Pancreas (tissue), 10 donors: ENCODE results near the gene ELL3. TPM values are rescaled to one million over a fixed set of nuclear protein-coding genes. Genes with fewer than 3 reads are reported as not detected.

Source experiments
- ATAC-seq, 4 donors: fragments of 200-7000 bp; cut with Tn5 transposase; one replicate each; pipeline versions ENCODE4 v1.8.0 to v1.9.1; 2020; ENCODE audit warnings: mild to moderate bottlenecking in 4 of 4, moderate library complexity in 4 of 4
- DNase-seq, 6 donors: peaks; one replicate each; pipeline ENCODE4 v3.0.0-alpha.2; 2020
- FAIRE-seq: peaks from 2 replicates; lab custom pipeline; 2012; peaks lifted over from hg19 to GRCh38; lab: Jason Lieb, UNC
- H3K27ac ChIP-seq, 4 donors: fragments of 200-600 bp; sonication (generic); 1 replicate in 3 of 4; 2 replicates in 1 of 4; pipeline versions ENCODE4 v1.5.0 to v1.8.0; 2020
- H3K27me3 ChIP-seq, 4 donors: fragments of 200-600 bp; one replicate each; pipeline ENCODE4 v1.8.0; 2021
- H3K36me3 ChIP-seq, 3 donors: fragments of 200-600 bp; sonication (generic) in 1 of 3; one replicate each; pipeline versions ENCODE4 v1.5.0 to v1.8.0; 2020 to 2021
- H3K4me1 ChIP-seq, 3 donors: fragments of 200-600 bp; one replicate each; pipeline ENCODE4 v1.8.0; 2021
- H3K4me3 ChIP-seq, 4 donors: fragments of 200-600 bp; sonication (generic) in 2 of 4; one replicate each; pipeline versions ENCODE4 v1.5.0 to v1.8.0; 2020 to 2021
- H3K9me3 ChIP-seq, 4 donors: fragments of 200-600 bp; one replicate each; pipeline ENCODE4 v1.8.0; 2021
- WGBS, 2 donors: extraction: QIAGEN DNeasy Blood & Tissue Kit; methylation state at CpG; one replicate each; pipeline ENCODE4 v1.1.7; 2013; 5-methylcytosine and 5-hydroxymethylcytosine counted together
- intact Hi-C, 3 donors: fragments of 100-400 bp; cut with DNase I; formaldehyde crosslinking; loops; one replicate each; pipeline versions ENCODE4 v1.11.1 to v1.14.2; 2022
- polyA plus RNA-seq, 2 donors: library from polyadenylated mRNA; stranded (reverse); fragments of 200-250 nt; gene quantifications; one replicate each; pipeline ENCODE4 v1.2.3, GENCODE V29; 2013
- total RNA-seq, 6 donors: library from RNA; stranded (reverse); fragmentation: NEBNext Ultra II Directional in 4 of 6; extraction: Animal tissue kit (Norgen Biotek cat#: 25700) in 4 of 6; gene quantifications; one replicate each; pipeline versions ENCODE4 v1.2.1 to v1.2.4, GENCODE V29; 2021 to 2023
- TF ChIP-seq, protein P1 (sequence below), 4 donors: fragments of 200-600 bp; sonication (generic) in 3 of 4; IDR thresholded peaks; one replicate each; pipeline versions ENCODE4 v1.5.0 to v1.8.0; 2021; ENCODE audit warnings: antibody characterized with exemption in 4 of 4
- donor health status: healthy with polysubstance abuse.
- donor health status: DM: no; HTN: no; CAD: no; lungs with moderate emphysema.
- donor health status: DM: no; HTN: no; CAD: no.
- donor health status: control.
- donor health status: control.
- donor health status: Bipolar disorder and iron deficiency.
- donor health status: DM: yes; HTN: yes; CAD: no.
- donor health status: DM: no; HTN: no; CAD: no.
- donor health status: DM: no; HTN: no; CAD: no.
- donor health status: DM: yes; HTN: yes; CAD: no.

Gene ELL3
- total and polyA plus RNA-seq, 8 donors, result 1.2 to 3.1 (median 2.0) TPM

GRCh38 chr15:43789409-43789808 lies 12.6 kb upstream of the ELL3 start:
- intact Hi-C loops, result no loop called here
- no peak for FAIRE-seq
- H3K36me3 ChIP-seq, result peaks cover 0 to 11% (median 7%) of the 10 kb centered on the region in 3 donors
- 62 to 76% methylated on average over 3 of the region's 3 CpGs for WGBS, 2 donors
- TF ChIP-seq, protein P1, sequence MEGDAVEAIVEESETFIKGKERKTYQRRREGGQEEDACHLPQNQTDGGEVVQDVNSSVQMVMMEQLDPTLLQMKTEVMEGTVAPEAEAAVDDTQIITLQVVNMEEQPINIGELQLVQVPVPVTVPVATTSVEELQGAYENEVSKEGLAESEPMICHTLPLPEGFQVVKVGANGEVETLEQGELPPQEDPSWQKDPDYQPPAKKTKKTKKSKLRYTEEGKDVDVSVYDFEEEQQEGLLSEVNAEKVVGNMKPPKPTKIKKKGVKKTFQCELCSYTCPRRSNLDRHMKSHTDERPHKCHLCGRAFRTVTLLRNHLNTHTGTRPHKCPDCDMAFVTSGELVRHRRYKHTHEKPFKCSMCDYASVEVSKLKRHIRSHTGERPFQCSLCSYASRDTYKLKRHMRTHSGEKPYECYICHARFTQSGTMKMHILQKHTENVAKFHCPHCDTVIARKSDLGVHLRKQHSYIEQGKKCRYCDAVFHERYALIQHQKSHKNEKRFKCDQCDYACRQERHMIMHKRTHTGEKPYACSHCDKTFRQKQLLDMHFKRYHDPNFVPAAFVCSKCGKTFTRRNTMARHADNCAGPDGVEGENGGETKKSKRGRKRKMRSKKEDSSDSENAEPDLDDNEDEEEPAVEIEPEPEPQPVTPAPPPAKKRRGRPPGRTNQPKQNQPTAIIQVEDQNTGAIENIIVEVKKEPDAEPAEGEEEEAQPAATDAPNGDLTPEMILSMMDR (IDR thresholded peaks at IDR 0.05), result no peak
- DNase-seq, result no peak
- H3K4me1 ChIP-seq, result peaks cover 10 to 14% (median 11%) of the 10 kb centered on the region in 3 donors
- H3K4me3 ChIP-seq, result no peak overlapping the region
- no peak for ATAC-seq
- no peaks in the 10 kb centered on the region for H3K9me3 ChIP-seq
- peak overlapping the region in 2 of 4 donors; percentile 16 to 51 for H3K27ac ChIP-seq
- no peaks in the 10 kb centered on the region for H3K27me3 ChIP-seq

- DNase-seq (no peak), ATAC-seq (no peak), FAIRE-seq (no peak)
- Histone ChIP-seq H3K9me3 (no peaks in the 10 kb centered on the region), H3K4me3 (no peak overlapping the region), H3K27me3 (no peaks in the 10 kb centered on the region), H3K4me1 (peaks cover 0 to 6% (median 0%) of the 10 kb centered on the region in 3 donors), H3K27ac (no peak overlapping the region), H3K36me3 (peaks cover 0 to under 1% (median 0%) of the 10 kb centered on the region in 3 donors)
- intact Hi-C loops, result no loop called here
- WGBS, 2 donors, result 79 to 96% methylated on average over 1 of the region's 1 CpG
- TF ChIP-seq, protein P1 (IDR thresholded peaks at IDR 0.05), result no peak
Measured at GRCh38 chr15:43779016-43779415, 2.2 kb upstream of the ELL3 start.

- Histone ChIP-seq H3K9me3 (no peaks in the 10 kb centered on the region), H3K4me3 (peak overlapping the region; percentile 35 to 57 (median 44)), H3K4me1 (peaks cover 0 to 6% (median 0%) of the 10 kb centered on the region in 3 donors), H3K27ac (peak overlapping the region; percentile 61 to 89 (median 78)), H3K36me3 (peaks cover 0 to 16% (median 11%) of the 10 kb centered on the region in 3 donors), H3K27me3 (no peaks in the 10 kb centered on the region)
- ATAC-seq, result peak; percentile 61 to 83 (median 75)
- no peak for FAIRE-seq
- DNase-seq, result peak; percentile 73 to 87 (median 86)
- WGBS, 2 donors, result 1% methylated on average over 30 to 31 of the region's 31 CpGs
- intact Hi-C loops, result no loop called here
- TF ChIP-seq, protein P1 (IDR thresholded peaks at IDR 0.05), result peak; percentile 56 to 63 (median 58)
Measured at GRCh38 chr15:43777267-43777914, 625 bp upstream of the ELL3 start.

- peak; percentile 15 to 32 (median 32) for ATAC-seq
- Histone ChIP-seq H3K4me1 (peaks cover 0 to 6% (median 0%) of the 10 kb centered on the region in 3 donors), H3K9me3 (no peaks in the 10 kb centered on the region), H3K27me3 (no peaks in the 10 kb centered on the region), H3K27ac (peak overlapping the region; percentile 61 to 89 (median 78)), H3K36me3 (peaks cover 6 to 28% (median 19%) of the 10 kb centered on the region in 3 donors), H3K4me3 (peak overlapping the region; percentile 35 to 57 (median 44))
- WGBS, 2 donors, result 10 to 16% methylated on average over 35 of the region's 35 CpGs
- DNase-seq, result peak; percentile 40 to 70 (median 57)
- intact Hi-C loops, result no loop called here
- no peak for FAIRE-seq
- TF ChIP-seq, protein P1 (IDR thresholded peaks at IDR 0.05), result no peak
Measured at GRCh38 chr15:43776101-43776717, 557 bp downstream of the ELL3 start.
